Measurements from ENCODE around the gene FLVCR2. TPM values are rescaled to one million over a fixed set of nuclear protein-coding genes. Genes with fewer than 3 reads are reported as not detected.

FLVCR2 gene
- total and polyA plus RNA-seq, 2 of the 13 experiments (the other 11 are each of a cell fraction or from before 2014, with no cell fraction given), result 9.9 to 10.5 TPM

DNA sequence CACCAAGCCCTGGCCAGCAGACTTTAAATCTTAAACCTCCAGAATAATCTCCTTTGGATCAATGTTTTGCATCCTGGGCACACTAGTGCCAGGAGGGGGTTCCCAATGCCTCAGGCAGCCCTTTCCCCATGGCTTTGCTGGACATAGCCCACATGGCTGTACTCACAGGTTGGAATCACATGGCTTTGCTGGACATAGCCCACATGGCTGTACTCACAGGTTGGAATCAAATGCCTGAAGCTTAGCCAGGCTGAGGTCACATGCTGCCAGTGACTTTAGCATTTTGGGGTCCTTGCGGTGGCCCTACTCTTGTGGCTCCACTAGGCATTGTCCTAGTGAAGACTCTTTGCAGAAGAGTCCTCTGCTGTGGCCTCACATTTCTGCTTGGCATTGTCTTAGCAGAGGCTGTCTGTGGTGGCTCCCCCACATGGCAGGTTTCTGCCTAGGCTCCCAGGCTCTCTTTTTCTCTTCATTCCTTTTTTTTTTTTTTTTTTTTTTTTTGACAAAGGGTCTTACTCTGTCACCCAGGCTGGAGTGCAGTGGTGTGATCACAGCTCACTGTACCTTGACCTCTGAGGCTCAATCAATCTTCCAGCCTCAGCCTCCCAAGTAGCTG lies 13.0 kb downstream of the FLVCR2 start (continued):
- TF ChIP-seq, protein P1, sequence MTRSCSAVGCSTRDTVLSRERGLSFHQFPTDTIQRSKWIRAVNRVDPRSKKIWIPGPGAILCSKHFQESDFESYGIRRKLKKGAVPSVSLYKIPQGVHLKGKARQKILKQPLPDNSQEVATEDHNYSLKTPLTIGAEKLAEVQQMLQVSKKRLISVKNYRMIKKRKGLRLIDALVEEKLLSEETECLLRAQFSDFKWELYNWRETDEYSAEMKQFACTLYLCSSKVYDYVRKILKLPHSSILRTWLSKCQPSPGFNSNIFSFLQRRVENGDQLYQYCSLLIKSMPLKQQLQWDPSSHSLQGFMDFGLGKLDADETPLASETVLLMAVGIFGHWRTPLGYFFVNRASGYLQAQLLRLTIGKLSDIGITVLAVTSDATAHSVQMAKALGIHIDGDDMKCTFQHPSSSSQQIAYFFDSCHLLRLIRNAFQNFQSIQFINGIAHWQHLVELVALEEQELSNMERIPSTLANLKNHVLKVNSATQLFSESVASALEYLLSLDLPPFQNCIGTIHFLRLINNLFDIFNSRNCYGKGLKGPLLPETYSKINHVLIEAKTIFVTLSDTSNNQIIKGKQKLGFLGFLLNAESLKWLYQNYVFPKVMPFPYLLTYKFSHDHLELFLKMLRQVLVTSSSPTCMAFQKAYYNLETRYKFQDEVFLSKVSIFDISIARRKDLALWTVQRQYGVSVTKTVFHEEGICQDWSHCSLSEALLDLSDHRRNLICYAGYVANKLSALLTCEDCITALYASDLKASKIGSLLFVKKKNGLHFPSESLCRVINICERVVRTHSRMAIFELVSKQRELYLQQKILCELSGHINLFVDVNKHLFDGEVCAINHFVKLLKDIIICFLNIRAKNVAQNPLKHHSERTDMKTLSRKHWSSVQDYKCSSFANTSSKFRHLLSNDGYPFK (CRISPR knock-in tag; IDR thresholded peaks at IDR 0.05; ENCODE audit: borderline replicate concordance), result no peak
- TF ChIP-seq KLF9 (CRISPR knock-in tag; IDR thresholded peaks at IDR 0.05; ENCODE audit: low read depth) (no peak), FLYWCH1 (CRISPR knock-in tag; IDR thresholded peaks at IDR 0.05) (no peak)

DNA sequence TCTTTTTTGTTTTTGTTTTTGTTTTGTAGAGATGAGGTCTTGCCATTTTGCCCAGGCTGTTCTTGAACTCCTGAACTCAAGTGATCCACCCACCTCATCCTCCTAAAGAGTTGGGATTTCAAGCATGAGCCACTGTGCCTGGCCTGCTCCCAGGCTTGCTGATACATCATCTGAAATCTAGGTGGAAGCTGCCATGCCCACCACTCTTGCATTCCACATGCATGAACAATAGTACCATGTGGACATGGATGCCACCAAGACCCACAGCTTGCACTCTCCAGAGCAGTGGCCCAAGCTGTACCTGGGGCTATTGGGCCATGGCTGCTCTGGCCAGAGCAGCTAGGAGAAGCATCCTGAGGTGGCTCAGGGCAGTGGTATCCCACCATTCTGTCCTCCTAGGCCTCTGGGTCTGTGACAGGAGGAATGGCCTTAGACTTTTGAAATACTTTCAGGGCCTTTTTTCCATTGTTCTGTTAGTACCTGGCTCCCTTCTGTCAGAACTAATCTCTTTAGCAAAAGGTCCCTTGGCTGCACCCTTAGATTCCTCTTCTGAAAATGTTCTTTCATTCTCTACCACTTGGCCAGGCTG lies 13.7 kb downstream of the FLVCR2 start:
- ChIA-PET CTCF (ENCODE audit: low intra/inter-chr PET ratio, low total read pairs) (no interaction called here), POLR2A (no interaction called here)
- FAIRE-seq, result no peak
- Histone ChIP-seq H3K9me3 (ENCODE audit: low read length) (peaks cover 6% of the 10 kb centered on the region), H3K79me2 (ENCODE audit: insufficient read depth, low read length) (no peaks in the 10 kb centered on the region), H3K27ac (ENCODE audit: extremely low read length, insufficient read depth, low read length) (no peak overlapping the region), H3K9ac (ENCODE audit: insufficient read depth, low read depth, low read length) (no peak overlapping the region), H3K4me1 (ENCODE audit: insufficient read depth, low read length) (peaks cover 12% of the 10 kb centered on the region; the same call in 1 of the 2 replicates), H3K4me2 (ENCODE audit: low read depth, low read length) (no peak overlapping the region), H3K27me3 (ENCODE audit: control insufficient read depth in 1 of 2, insufficient read depth in 2 of 2, low read length in 2 of 2) (no peaks in the 10 kb centered on the region), H4K20me1 (ENCODE audit: insufficient read depth, low read length) (no peaks in the 10 kb centered on the region), H3K4me3 (replicated peaks in 1 of 3; ENCODE audit: insufficient read depth in 1 of 3, low read depth in 2 of 3, low read length in 3 of 3) (no peak overlapping the region), H3K36me3 (replicated peaks in 1 of 2; ENCODE audit: control insufficient read depth in 1 of 2, insufficient read depth in 2 of 2, low read length in 2 of 2) (peaks cover 3 to 4% of the 10 kb centered on the region in 2 experiments; a peak in 3 of 5 replicates), H2AFZ (ENCODE audit: low read length) (no peak overlapping the region)
- ATAC-seq, result no peak
- intact Hi-C loops (cut with micrococcal nuclease; ENCODE audit: unreplicated experiment), result no loop called here
- no TSS peak for BruUV-seq (replicated peaks)
- no peak for DNase-seq (ENCODE audit: low spot score)
- in situ Hi-C loops (cut with HindIII; ENCODE audit: extremely low pct_ligation_motif_present, low pct_unique_long_range_greater_than_20kb), result no loop called here
- TF ChIP-seq ZFP36 (IDR thresholded peaks at IDR 0.05; ENCODE audit: borderline replicate concordance, low read depth, low read length, partially characterized antibody) (peak; percentile 36), SOX13 (IDR thresholded peaks at IDR 0.05) (no peak), SOX13 (CRISPR knock-in tag; conservative IDR thresholded peaks at IDR 0.05 in 1 of 2, IDR thresholded peaks at IDR 0.05 in 1 of 2) (no peak), SMARCE1 (IDR thresholded peaks at IDR 0.05; ENCODE audit: borderline replicate concordance) (no peak), ZNF124 (CRISPR knock-in tag; IDR thresholded peaks at IDR 0.05) (no peak), MED1 (CRISPR knock-in tag; IDR thresholded peaks at IDR 0.05) (no peak), ARNT2 (CRISPR knock-in tag; IDR thresholded peaks at IDR 0.05; ENCODE audit: low read depth) (no peak), NFIC (IDR thresholded peaks at IDR 0.05; ENCODE audit: low read length) (no peak), ZBTB8A (CRISPR knock-in tag; IDR thresholded peaks at IDR 0.05; ENCODE audit: borderline replicate concordance, low read depth) (no peak)
- TF ChIP-seq, protein P2, sequence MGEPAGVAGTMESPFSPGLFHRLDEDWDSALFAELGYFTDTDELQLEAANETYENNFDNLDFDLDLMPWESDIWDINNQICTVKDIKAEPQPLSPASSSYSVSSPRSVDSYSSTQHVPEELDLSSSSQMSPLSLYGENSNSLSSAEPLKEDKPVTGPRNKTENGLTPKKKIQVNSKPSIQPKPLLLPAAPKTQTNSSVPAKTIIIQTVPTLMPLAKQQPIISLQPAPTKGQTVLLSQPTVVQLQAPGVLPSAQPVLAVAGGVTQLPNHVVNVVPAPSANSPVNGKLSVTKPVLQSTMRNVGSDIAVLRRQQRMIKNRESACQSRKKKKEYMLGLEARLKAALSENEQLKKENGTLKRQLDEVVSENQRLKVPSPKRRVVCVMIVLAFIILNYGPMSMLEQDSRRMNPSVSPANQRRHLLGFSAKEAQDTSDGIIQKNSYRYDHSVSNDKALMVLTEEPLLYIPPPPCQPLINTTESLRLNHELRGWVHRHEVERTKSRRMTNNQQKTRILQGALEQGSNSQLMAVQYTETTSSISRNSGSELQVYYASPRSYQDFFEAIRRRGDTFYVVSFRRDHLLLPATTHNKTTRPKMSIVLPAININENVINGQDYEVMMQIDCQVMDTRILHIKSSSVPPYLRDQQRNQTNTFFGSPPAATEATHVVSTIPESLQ (CRISPR knock-in tag; conservative IDR thresholded peaks at IDR 0.05), result no peak
- TF ChIP-seq, protein P3, sequence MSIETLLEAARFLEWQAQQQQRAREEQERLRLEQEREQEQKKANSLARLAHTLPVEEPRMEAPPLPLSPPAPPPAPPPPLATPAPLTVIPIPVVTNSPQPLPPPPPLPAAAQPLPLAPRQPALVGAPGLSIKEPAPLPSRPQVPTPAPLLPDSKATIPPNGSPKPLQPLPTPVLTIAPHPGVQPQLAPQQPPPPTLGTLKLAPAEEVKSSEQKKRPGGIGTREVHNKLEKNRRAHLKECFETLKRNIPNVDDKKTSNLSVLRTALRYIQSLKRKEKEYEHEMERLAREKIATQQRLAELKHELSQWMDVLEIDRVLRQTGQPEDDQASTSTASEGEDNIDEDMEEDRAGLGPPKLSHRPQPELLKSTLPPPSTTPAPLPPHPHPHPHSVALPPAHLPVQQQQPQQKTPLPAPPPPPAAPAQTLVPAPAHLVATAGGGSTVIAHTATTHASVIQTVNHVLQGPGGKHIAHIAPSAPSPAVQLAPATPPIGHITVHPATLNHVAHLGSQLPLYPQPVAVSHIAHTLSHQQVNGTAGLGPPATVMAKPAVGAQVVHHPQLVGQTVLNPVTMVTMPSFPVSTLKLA (IDR thresholded peaks at IDR 0.05), result peak; percentile 53; the same call in 1 of the 2 replicates
- TF ChIP-seq, protein P4, sequence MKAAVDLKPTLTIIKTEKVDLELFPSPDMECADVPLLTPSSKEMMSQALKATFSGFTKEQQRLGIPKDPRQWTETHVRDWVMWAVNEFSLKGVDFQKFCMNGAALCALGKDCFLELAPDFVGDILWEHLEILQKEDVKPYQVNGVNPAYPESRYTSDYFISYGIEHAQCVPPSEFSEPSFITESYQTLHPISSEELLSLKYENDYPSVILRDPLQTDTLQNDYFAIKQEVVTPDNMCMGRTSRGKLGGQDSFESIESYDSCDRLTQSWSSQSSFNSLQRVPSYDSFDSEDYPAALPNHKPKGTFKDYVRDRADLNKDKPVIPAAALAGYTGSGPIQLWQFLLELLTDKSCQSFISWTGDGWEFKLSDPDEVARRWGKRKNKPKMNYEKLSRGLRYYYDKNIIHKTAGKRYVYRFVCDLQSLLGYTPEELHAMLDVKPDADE (CRISPR knock-in tag; IDR thresholded peaks at IDR 0.05), result no peak

All from HepG2 (cell line).